OCI-LY1 (cell line): ENCODE data around the gene TMEM151A.

Source experiments
- CTCF ChIP-seq: fragments of 200-600 bp; sonication (generic), shearing (Covaris generic); IDR thresholded peaks from 2 replicates; pipeline ENCODE4 v1.5.1; 2017; ENCODE audit warnings: mild to moderate bottlenecking, antibody characterized with exemption, low read length, moderate library complexity, mixed read lengths
- EZH2 ChIP-seq: fragments of 200-600 bp; sonication (generic), shearing (Covaris generic); IDR thresholded peaks from 2 replicates; pipeline ENCODE4 v1.8.0; 2017; ENCODE audit warnings: borderline replicate concordance, mixed run types, mild to moderate bottlenecking, antibody characterized with exemption, low read length, moderate library complexity, mixed read lengths

GRCh38 chr11:66343176-66343575, 51.5 kb downstream of the TMEM151A start:
- TF ChIP-seq CTCF (no peak), EZH2 (no peak)
